ENCODE measurements around the gene SH3BP4.

SH3BP4 gene

GRCh38 chr2:234945339-234945873 lies 6.4 kb upstream of the SH3BP4 start:
- DNase-seq (ENCODE audit: low read depth in 1 of 2, low spot score in 1 of 2), result no peak

GRCh38 chr2:234947556-234947955 lies 4.3 kb upstream of the SH3BP4 start:
- DNase-seq (ENCODE audit: low read depth in 1 of 2, low spot score in 1 of 2), result no peak

GRCh38 chr2:234949762-234950434 lies 1.9 kb upstream of the SH3BP4 start:
- DNase-seq (ENCODE audit: low read depth in 1 of 2, low spot score in 1 of 2), result no peak

GRCh38 chr2:234950435-234950729 lies 1.4 kb upstream of the SH3BP4 start:
- no peak for DNase-seq (ENCODE audit: low read depth in 1 of 2, low spot score in 1 of 2)

GRCh38 chr2:234950730-234951663 lies 820 bp upstream of the SH3BP4 start:
- DNase-seq (ENCODE audit: low read depth in 1 of 2, low spot score in 1 of 2), result no peak

- DNase-seq (ENCODE audit: low read depth in 1 of 2, low spot score in 1 of 2), result no peak
Observed at GRCh38 chr2:234952270-234953115, 676 bp downstream of the SH3BP4 start.

- no peak for DNase-seq (ENCODE audit: low read depth in 1 of 2, low spot score in 1 of 2)
Observed at GRCh38 chr2:234953116-234954031, 1.6 kb downstream of the SH3BP4 start.

- no peak for DNase-seq (ENCODE audit: low read depth in 1 of 2, low spot score in 1 of 2)
Observed at GRCh38 chr2:234954551-234954992, 2.8 kb downstream of the SH3BP4 start.

- no peak for DNase-seq (ENCODE audit: low read depth in 1 of 2, low spot score in 1 of 2)
Observed at GRCh38 chr2:234955091-234955591, 3.3 kb downstream of the SH3BP4 start.

- no peak for DNase-seq (ENCODE audit: low read depth in 1 of 2, low spot score in 1 of 2)
Observed at GRCh38 chr2:234955971-234956509, 4.2 kb downstream of the SH3BP4 start.

- DNase-seq (ENCODE audit: low read depth in 1 of 2, low spot score in 1 of 2), result no peak
Observed at GRCh38 chr2:234957834-234958135, 6.0 kb downstream of the SH3BP4 start.

- no peak for DNase-seq (ENCODE audit: low read depth in 1 of 2, low spot score in 1 of 2)
Observed at GRCh38 chr2:234958311-234958710, 6.5 kb downstream of the SH3BP4 start.

- DNase-seq (ENCODE audit: low read depth in 1 of 2, low spot score in 1 of 2), result no peak
Observed at GRCh38 chr2:234958746-234959395, 7.1 kb downstream of the SH3BP4 start.

- no peak for DNase-seq (ENCODE audit: low read depth in 1 of 2, low spot score in 1 of 2)
Observed at GRCh38 chr2:234960175-234961088, 8.6 kb downstream of the SH3BP4 start.

- no peak for DNase-seq (ENCODE audit: low read depth in 1 of 2, low spot score in 1 of 2)
Observed at GRCh38 chr2:234961784-234962183, 10.0 kb downstream of the SH3BP4 start.

- no peak for DNase-seq (ENCODE audit: low read depth in 1 of 2, low spot score in 1 of 2)
Observed at GRCh38 chr2:234963773-234964615, 12.2 kb downstream of the SH3BP4 start.

GRCh38 chr2:234964631-234965461 lies 13.0 kb downstream of the SH3BP4 start:
- no peak for DNase-seq (ENCODE audit: low read depth in 1 of 2, low spot score in 1 of 2)

Measured in activated T-helper 1 cell treated with anti-CD3 and anti-CD28 coated beads, Interleukin-2, amount 50 U/mL, for 16 hours (primary cell).